Spleen (tissue), 7 donors: ENCODE measurements around the gene PGAM2.
"Not testable (repeated sequence)": the region's sequence is repeated elsewhere in the genome, so short reads cannot be mapped to it uniquely, and the experiment has no call there.

Source experiments
- POLR2A ChIP-seq, 3 donors: fragments of 450-650 bp; IDR thresholded peaks; one replicate each; pipeline ENCODE4 v1.5.1; 2017; ENCODE audit warnings: antibody characterized with exemption in 3 of 3, mild to moderate bottlenecking in 1 of 3
- TF ChIP-seq, protein P1 (sequence below), 11 experiments: fragments of 200-600 bp in 7 of 11; fragments of 450-650 bp in 4 of 11; sonication (generic) in 4 of 11; IDR thresholded peaks in 8 of 11; conservative IDR thresholded peaks in 3 of 11; 1 replicate in 7 of 11; 2 replicates in 4 of 11; pipeline versions ENCODE4 v1.4.0 to v1.8.0; 2016 to 2021; ENCODE audit warnings: antibody characterized with exemption in 11 of 11, inconsistent platforms in 4 of 11, mild to moderate bottlenecking in 1 of 11
- donor health status: DM: no; HTN: no; CAD: no; lungs with moderate emphysema.
- donor health status: DM: no; HTN: no; CAD: no.
- donor health status: DM: no; HTN: no; CAD: no.

DNA sequence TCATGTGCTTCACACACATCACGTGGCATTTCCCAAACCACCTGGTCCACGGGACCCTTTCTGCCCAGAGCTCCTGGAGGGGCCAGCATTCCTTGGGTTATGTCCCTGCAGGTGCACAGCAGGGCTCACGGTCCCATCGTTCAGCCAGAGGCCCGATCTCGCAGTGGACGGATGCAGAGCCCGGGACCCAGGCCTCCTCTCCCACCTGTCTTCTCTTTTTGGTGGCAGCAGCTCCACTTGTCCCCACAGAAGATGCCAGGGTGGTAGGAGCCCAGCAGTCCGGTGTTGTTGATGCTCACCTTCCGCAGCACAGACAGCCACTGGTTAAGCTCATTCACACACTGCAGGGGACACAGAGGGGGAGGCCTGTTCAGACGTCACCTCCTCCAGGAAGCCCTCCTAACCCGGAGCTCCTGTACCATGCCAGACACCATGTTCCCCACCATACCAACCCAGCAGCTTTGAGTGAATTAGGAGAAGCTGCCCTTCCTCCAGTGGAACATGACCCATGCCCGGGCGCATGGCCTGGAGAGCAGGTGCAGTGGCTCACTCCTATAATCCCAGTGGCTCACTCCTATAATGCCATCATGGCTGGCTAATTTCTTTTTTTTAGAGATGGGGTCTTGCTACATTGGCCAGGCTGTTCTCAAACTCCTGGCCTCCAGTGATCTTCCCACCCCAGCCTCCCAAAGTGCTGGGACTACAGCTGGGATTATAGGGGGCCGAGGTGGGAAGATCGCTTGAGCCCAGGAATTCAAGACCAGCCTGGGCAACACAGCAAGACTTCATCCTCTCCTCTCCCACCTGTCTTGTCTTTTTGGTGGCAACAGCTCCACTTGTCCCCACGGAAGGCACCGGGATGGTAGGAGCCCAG is 31.2 kb downstream of the PGAM2 start:
- TF ChIP-seq, protein P1, sequence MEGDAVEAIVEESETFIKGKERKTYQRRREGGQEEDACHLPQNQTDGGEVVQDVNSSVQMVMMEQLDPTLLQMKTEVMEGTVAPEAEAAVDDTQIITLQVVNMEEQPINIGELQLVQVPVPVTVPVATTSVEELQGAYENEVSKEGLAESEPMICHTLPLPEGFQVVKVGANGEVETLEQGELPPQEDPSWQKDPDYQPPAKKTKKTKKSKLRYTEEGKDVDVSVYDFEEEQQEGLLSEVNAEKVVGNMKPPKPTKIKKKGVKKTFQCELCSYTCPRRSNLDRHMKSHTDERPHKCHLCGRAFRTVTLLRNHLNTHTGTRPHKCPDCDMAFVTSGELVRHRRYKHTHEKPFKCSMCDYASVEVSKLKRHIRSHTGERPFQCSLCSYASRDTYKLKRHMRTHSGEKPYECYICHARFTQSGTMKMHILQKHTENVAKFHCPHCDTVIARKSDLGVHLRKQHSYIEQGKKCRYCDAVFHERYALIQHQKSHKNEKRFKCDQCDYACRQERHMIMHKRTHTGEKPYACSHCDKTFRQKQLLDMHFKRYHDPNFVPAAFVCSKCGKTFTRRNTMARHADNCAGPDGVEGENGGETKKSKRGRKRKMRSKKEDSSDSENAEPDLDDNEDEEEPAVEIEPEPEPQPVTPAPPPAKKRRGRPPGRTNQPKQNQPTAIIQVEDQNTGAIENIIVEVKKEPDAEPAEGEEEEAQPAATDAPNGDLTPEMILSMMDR (IDR thresholded peaks at IDR 0.05 in 8 of 11, conservative IDR thresholded peaks at IDR 0.05 in 3 of 11): not testable (repeated sequence)
- TF ChIP-seq POLR2A (IDR thresholded peaks at IDR 0.05): not testable (repeated sequence)
